Limb (tissue), 2 donors: ENCODE results near the gene MAPK9.

Source experiments
- DNase-seq, 2 donors: peaks; one replicate each; pipeline ENCODE4 v3.0.0-alpha.2; 2016; ENCODE audit errors: extremely low spot score in 2 of 2

The MAPK9 gene

DNA sequence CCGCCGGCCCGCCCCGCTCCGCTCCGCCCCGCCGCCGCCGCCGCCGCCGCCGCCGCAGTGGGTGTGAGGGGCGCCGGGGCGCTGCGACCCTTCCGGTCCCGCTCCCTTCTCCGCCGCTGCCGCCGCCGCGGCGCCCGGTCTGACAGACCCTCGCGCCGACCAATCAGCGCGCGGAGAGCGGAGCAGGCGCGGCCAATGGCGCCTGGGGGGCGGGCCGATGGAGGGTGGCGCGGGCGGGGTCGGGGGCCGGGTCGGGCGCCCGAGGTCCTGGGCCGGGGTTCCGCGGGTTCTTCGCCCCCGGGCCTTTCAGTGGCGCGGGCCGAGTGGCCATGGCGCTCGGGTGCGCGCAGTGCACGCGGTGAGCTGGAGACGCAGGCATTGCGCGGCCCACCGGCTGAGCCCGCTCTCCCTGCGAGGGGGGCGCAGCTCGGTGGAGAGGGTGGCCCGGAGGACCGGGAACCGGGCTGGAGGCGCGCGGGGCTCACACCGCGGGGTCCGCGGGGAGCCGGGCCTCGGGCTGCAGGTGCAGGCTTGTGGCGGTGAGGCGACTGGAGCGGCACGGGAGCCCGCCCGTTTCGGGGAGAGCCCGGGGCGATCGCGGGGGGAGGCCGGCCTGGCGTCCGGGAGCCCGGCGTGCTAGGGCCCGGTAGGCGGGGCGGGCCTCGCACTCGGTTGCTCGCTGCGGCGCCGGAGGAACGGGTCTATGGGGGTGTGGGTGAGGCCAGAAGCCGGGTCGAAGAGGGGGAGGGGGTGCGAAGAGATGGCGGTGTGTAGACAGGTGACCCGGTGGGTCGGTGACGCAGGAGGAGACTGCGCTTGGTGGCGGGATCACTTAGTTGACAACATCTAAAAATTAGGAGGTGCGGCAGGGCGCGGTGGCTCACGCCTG lies at the start of gene MAPK9:
MAPK9 (minus strand) TSS at position 141 of the 889 bp plus-strand sequence. CDS start 11,522 bp downstream, outside the sequence.
- DNase-seq = peak; percentile 75 to 92

DNA sequence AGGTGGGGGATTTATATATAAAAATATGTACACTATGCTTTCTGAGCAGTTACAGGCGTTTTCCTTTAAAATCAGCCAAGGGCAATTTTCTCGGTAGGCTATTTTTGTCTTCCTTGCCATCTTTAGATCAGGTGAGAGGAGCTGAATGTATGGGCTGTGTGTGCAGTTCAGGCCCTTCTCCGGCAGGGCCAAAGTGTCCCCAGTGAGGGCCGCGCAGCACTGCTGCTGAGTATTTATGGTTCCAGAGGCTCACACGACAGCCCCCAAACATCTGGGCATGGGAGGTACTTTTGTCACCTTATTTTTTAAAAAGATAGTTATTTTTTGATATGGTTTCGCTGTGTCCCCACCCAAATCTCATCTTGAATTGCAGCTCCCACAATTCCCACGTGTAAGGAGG lies 49.7 kb upstream of the MAPK9 start:
- DNase-seq = no peak

DNA sequence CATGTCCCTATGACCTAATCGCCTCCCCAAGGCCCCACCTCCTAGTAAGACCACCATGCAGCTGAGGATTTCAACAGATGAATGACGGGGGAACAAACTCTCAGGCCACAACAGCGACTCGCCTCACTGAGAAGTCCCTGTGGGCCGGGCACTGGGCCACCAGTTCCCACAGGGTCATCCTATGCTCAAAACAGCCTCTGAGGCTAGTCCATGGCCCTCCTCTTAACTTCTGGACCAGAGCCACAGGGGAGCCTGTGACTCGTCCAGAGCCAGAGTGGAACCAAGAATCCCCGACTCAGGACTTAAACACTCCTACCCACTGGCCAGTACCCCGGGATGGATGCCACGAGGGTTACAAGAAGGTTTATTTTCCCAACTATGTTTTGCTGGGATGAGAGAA lies 49.0 kb upstream of the MAPK9 start:
- DNase-seq = no peak

DNA sequence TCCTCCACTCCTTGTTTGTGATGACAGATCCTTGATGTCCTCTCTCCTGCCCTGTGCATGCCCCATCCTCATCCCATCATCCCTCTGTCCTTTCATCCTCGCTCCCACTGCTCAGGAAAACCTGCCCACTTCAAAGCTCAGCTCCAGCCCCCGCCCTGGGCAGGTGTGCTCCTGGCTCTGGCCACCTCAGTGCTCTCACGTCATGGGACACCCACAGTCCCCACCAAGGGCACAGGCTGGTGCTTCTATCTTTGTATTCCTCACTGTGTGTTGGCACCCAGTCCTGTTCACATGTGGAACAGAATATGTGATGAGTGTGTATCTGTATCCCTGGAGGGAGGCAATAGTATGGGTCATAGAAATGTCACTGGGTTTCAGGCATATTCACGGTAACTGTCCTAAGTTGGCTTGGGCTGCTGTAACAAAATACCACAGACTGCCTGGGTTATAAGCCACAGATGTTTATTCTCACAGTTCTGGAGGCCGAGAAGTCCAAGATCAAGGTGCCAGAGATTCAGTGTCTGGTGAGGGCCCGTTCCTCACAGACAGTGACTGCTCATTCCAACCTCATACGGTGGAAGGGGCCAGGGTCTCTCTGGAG lies 47.8 kb upstream of the MAPK9 start:
- no peak for DNase-seq

DNA sequence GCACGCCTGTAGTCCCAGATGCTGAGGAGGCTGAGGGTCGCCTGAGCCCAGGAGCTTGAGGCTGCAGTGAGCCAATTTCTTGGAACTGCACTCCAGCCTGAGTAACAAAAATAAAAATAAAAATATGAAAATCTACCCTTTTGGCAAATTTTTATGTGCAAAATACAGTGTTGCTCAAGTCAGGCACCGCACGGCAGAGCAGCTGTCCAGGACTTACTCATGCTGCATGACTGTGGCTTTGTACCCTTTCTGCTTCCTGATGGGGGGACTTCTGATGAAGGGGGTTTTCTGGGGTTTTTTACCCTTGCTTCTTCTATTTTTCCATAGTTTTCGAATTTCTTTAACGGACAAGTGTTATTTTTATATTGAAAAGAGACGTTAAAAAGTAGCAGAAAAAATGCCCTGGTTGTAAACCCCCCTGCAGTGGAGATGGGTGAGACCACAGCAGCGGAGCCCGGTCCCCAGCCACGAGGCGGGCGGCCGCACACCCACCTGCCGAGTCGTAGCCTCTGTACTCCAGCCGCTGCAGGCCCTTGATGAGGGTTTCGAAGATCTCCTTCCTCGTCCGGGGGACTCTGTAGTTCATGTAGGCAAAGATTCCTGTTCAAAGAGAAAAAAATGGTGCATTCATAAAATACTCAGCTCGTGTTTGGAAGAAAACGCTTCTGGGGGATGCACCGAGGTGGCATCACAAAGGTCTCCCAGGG lies 46.3 kb upstream of the MAPK9 start:
- DNase-seq = no peak

DNA sequence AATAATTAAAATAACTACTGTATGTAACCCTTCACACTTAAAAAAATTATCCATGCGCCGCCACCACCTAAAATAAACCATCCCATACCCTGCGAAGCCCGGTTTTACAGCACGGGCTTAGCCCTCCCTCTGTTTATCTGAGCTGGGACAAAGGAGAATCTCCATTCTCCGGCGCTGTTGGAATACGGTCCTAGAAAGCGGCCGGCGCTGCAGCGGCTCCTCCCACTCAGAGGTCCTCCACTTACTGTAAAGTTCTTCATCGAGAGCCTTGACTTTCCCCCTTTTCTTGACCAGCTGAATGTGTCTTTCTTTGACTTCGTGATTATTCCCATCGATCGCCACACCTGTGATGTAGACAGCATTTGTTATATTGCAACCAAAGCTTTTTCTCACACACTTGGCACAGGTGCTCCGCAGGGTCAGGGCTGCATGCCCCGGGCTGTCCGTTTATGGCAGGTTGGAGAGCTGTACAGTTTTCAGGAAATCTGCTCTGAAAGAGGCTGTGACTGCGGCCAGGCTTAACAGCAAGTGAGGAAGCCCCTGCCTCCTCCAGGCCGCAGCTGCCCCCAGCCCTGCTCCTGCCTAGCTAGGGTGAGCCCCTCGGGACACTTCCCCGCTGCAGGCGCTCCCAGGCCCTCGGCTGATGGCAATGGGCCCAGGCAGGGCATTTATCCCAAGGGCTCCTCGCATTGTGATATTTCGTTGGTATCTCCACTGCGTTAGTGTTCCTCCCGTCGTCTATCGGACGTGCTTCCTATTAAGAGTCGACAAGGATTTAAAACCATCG lies 44.5 kb upstream of the MAPK9 start:
- no peak for DNase-seq

DNA sequence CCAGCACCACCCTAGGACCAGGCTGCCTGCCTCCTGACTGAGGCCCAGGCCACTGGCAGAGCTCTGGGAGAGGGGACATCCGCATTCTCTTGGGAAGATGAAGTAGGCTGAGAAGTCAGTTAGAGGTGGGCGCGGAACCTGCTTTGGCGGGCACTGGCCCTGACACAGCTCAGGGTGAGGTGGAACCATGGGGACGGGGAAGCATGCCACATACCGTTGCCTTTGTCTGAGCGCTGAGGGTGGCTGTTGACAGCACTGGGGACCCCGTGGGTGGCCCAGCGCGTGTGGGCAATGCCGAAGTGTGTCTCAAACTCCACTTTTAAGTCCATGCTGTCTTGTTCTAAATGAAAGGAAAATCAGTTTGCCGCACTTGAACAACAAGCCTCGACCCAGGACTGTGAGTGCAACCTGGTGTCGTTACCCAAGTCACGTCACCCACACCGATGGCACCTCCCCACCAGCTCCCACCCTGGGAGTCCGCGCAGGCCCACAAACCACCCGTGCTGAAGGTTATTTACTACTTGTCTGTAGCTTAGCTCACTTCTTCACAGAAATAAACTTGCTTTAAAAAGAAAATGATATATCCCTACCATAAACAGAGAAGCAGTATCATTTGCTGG lies 43.8 kb upstream of the MAPK9 start:
- no peak for DNase-seq

DNA sequence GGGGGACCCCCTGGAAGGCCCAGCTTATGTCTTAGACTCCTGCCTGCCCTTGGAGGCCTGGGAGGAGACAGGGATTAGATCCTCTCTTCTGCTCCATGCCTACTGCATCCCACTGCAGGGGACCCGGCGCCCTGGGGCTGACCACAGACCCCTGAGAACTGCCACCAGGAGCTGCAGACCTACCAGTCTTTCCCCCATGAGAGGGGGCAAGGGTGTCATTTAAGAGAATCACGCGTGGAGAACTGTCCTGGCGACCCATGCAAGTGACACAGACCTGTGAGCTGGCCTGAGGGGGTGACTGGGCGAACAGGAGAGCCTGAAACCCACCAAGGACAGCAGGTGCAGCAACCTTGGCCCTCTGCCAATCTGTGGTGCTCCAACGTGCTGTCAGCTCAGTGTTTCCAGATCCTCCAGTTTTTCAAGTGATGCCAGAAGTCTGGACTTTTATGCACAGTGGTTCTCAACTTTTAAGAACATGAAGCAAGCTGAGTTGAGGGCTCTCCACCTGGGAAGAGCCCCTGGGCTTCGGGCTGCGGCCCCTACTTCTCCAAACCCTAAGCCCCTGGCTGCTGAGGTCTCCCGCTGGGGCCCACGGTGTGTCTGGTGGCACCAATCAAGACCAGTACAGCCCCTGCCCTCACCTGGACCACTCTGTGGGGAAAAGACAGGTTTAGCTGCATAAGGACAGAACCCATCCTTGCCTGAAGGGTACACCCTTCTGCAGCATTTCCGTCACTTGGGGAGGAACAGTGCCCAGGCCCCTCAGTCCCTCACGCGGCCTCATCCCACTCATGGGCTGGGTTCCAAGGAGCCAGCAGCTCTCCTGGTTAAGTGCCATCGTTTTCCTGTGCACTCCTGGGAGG lies 43.1 kb upstream of the MAPK9 start:
- DNase-seq = no peak

DNA sequence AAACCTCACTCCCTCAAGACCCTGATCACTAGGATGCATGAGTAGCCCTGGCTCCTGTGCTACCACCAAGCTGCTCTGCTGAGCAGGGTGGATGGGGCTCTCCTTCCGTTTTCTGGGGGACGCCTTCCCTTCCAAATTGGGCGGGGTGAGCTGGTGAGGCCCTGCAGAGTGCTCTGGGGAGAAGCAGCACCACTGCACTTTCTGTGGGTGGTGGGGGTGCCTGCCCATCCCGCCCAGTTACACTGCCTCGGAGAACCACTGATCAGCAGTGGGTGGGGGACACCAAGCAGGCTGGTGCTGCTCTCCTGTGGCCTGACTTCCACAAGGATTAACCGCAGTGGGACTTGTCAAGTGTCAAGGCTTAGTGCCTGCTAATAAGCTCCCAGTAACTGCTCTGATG lies 42.3 kb upstream of the MAPK9 start:
- no peak for DNase-seq

DNA sequence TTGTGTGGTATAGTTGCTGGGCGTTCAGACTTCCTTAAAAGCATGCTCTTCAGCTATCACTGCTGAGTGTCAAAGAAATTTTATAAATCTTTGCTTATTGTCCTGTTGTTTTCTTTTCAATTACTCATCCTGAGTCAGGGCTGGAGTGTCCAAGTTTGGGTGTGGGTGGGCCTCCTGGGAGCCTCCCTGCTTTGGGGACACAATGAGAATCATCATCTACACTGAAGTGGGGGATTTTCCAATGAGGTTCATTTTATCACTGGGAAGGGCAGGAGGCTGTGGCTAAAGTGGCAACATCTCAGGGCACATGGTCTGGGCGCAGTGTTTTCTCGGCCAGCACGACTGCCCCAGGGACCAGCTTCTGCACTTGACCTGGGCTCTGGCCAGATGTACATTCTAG lies 41.8 kb upstream of the MAPK9 start:
- no peak for DNase-seq

DNA sequence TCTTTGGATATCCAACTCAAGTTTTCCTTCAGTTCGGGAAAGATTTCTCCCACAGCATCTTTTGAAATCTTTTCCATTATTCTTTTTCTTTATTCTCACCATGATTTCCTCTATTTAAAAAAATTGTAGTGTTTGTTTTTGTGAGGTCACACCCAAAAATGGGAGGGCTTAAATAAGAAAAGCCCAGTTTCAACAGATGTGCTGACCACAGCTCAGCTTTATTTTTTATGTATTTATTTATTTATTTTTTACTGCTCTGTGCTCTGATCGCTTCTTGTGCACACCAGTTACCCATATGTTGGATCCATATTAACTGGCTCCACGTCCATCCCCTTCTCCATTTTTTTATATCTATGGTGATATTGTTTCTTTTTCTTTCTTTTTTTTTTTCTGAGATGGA lies 41.0 kb upstream of the MAPK9 start:
- DNase-seq = no peak

DNA sequence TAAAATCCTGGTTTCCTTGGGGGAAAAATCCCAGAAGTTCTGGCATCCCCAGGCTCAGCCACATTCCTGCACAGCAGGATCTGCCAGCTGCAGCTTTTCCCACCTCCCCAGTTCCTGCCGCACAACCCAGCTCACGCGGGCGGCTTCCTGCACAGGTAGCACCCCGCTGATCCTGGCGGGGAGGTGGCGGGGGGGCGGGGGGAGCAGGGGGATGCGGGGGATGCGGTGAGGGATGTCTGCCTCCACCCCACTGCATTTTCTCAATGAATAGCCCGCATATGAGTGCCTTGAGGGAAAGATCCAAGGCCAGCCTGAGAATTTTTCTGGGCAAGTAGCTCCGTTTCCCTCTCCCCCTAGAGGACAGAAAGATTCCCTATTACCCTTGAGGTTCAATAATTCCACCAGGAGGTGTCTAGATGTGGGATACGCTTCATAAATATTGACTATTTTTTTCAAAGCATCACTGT lies 40.2 kb upstream of the MAPK9 start:
- no peak for DNase-seq

DNA sequence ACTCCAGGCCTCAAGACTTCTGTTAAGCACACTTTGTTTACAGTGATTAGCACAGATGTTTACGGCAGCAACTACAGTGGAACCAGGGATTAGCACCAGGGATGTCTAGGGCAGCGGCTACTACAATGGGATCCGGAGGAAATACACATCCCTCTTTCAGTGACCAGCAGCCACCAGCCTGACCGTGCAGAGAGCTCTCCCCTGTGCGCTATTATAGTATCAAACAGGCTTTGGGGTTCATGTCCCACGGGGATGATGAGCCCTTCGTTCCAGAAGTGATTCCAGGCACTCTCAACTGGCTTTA lies 39.7 kb upstream of the MAPK9 start:
- DNase-seq = no peak

DNA sequence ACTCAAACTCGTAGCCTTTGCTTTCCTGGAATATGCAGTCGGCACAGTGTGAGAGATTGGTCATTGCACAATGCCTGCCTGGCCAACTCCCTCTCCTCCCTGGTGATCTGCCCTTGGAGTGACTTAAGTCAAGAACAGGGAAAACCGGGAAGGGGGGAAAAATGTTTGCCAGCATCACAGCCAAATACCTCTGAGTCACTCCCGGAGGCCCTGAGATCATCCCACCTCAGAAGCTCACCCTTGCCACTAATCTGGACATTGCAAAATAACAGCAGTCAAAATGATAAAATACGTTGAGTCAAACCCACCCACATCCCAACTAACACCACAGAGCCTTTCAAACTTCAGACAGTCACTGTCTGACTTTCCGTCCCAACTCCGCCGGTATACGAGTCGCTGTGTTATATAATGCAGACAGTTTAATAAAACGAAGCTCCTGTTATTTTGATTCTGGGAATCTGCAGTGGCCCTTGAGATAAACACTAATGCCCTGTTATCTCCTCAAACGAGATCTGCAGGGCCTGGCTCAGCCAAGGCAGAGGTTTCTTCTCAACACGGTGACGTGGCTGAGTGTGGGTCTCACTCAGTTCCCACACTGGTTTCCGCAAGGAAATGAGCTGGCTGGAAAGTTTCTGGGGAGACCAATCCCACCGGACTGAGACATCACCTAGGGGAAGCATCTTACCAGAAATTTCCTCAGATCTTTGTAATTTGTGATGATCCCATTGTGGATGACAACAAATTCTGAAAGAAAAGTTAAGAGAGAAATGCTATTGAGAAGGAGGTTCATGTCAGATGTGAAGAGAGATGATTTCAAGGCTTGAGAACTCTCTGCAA lies 39.1 kb upstream of the MAPK9 start:
- no peak for DNase-seq

DNA sequence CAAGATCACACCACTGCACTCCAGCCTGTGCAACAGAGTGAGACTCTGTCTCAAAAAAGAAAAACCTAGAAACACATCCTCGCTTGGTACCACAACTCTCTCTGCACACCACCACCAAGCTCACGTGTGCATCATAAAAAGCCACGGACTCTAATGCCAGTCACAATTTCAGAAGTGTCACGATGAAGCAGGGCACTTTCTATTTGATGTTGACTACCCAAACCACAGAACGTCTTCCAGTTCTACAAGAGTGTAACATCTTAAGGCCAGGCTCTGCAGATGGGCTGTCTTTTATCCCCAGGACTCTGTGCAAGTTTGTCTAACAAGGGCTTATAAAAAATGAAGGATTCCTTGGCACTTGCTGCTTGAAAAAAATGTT lies 38.4 kb upstream of the MAPK9 start:
- DNase-seq = no peak

DNA sequence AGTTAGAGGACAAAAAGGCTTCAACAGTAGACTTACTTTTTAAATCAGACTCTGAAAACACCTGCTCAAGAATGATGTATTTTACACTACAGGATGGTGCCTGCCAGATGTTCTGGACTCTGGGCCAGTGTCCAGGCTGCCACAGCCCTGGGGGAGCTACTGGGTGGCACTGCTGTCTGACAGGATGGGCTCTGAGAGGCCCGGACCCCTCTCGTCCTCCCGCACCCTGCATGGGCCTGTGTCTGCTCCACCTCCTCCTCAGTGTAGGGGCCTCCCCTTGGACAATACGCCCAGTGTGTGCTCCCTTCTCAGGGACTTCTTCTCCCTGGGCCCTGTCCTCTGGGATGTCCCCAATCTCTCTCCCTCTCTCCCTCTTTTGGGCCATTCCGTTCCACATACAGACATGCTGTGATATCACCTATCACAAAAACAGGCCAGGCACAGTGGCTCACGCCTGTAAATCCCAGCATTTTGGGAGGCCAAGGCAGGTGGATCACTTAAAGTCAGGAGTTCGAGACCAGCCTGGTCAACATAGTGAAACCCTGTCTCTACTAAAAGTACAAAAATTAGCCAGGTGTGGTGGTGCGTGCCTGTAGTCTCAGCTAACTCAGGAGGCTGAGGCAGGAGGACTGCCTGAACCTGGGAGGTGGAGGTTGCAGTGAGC lies 37.9 kb upstream of the MAPK9 start:
- no peak for DNase-seq

DNA sequence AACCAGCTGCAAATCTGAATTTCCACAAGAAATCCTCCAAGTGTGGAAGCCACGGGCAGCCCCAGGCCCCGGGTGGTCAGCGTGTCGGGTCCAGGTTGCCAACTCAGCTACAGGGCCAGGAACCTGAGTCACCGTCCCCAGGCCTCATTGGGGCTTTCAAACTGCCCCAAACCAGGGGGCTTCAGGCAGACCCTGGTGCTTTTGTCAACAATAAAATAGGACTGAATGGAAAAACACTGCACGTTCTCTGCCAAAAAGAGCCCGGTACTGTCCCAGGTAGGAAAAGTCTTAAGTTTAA lies 37.2 kb upstream of the MAPK9 start:
- no peak for DNase-seq

DNA sequence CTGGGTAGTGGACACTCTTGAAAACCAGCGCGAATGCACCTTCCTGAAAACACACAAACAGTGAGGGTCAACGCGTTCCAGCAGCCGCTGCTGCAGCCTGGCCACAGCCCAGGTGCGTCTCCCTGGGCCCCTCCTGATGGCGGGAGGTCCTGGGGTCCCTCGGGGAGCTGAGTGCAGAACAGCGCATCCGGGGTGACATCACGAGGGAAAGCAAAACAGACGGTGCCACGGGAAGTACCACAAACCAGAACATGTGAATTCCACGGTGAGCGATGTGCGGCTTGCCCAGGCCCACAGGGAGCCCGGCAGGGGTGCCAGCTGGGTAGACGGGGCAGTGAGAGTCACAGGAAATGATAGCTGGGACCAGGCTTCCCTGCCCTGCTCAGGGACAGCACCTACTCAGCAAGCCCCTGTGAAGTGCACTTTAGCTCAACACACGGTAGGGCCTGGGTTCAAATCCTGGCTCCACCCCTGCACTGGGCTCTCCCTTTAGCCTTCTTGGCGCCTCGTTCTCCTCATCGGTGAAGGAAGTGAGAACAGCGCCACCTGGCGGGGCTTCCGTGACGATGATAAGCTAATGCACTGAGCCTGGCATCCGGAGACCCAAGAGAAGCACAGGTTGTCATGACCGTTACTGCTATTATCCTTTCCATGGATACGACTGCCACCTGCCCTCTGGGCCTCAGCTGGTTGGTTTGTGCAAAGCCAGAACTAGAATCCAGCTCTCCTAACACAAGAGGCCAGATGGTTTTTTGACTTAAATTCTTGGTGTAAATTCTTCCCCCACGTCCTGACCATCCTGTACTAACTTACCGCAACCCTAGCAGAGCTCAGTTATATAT lies 36.6 kb upstream of the MAPK9 start:
- DNase-seq = peak in 1 of 2 donors; percentile 69
